Neuronal stem cell (in vitro differentiated cells): ENCODE data around the gene MALT1.

ENCODE experiments used
- DNase-seq: peaks from one replicate; pipeline ENCODE4 v3.0.0-alpha.2; 2013; ENCODE audit warnings: low spot score
- H2AFZ ChIP-seq: one replicate; pipeline ENCODE4 v1.6.1; 2013; ENCODE audit warnings: mild to moderate bottlenecking, low read length, inconsistent platforms
- H2AK5ac ChIP-seq: 2 replicates; pipeline ENCODE4 v1.6.1; 2013; ENCODE audit warnings: low read depth, mild to moderate bottlenecking, inconsistent platforms, low read length, moderate library complexity, mixed read lengths
- H2BK120ac ChIP-seq: 2 replicates; pipeline ENCODE4 v1.6.1; 2013; ENCODE audit warnings: low read depth, mild to moderate bottlenecking, inconsistent platforms, low read length, moderate library complexity, mixed read lengths
- H2BK12ac ChIP-seq: one replicate; pipeline ENCODE4 v1.6.1; 2013; ENCODE audit warnings: low read length, inconsistent platforms
- H2BK15ac ChIP-seq: 2 replicates; pipeline ENCODE4 v1.6.1; 2013; ENCODE audit warnings: mild to moderate bottlenecking, low read length, inconsistent platforms, mixed read lengths
- H2BK5ac ChIP-seq: one replicate; pipeline ENCODE4 v1.6.1; 2013; ENCODE audit warnings: inconsistent platforms, mild to moderate bottlenecking, low read length, moderate library complexity
- H3K14ac ChIP-seq: one replicate; pipeline ENCODE4 v1.6.1; 2013; ENCODE audit warnings: low read length, inconsistent platforms
- H3K18ac ChIP-seq: 2 replicates; pipeline ENCODE4 v1.6.1; 2013; ENCODE audit warnings: low read length, inconsistent platforms
- H3K23ac ChIP-seq: 2 replicates; pipeline ENCODE4 v1.6.1; 2013; ENCODE audit warnings: low read depth, mild to moderate bottlenecking, mixed read lengths, low read length, inconsistent platforms; ENCODE audit not compliant: poor library complexity
- H3K27ac ChIP-seq: replicated peaks from 3 replicates; pipeline ENCODE4 v1.5.1; 2013; ENCODE audit warnings: low read length, inconsistent platforms
- H3K27me3 ChIP-seq, 3 experiments: 2 replicates each; pipeline ENCODE4 v1.6.1; 2013; ENCODE audit warnings: low read length in 3 of 3, mild to moderate bottlenecking in 2 of 3, inconsistent platforms in 1 of 3, low read depth in 1 of 3, mixed read lengths in 1 of 3, moderate library complexity in 1 of 3; ENCODE audit not compliant: control insufficient read depth in 3 of 3, insufficient read depth in 3 of 3
- H3K36me3 ChIP-seq, 2 donors: replicated peaks in 1 of 2; 2 replicates each; pipeline ENCODE4 v1.6.1; 2013; ENCODE audit warnings: low read length in 2 of 2; ENCODE audit not compliant: control insufficient read depth in 2 of 2, insufficient read depth in 2 of 2
- H3K4ac ChIP-seq: 2 replicates; pipeline ENCODE4 v1.6.1; 2013; ENCODE audit warnings: inconsistent platforms, mild to moderate bottlenecking, low read length, moderate library complexity
- H3K4me1 ChIP-seq, 2 donors: 1 replicate in 1 of 2; 2 replicates in 1 of 2; pipeline ENCODE4 v1.6.1; 2013; ENCODE audit warnings: low read length in 2 of 2, low read depth in 1 of 2; ENCODE audit not compliant: control insufficient read depth in 2 of 2, insufficient read depth in 1 of 2
- H3K4me2 ChIP-seq: one replicate; pipeline ENCODE4 v1.6.1; 2013; ENCODE audit warnings: mild to moderate bottlenecking, low read length, inconsistent platforms; ENCODE audit not compliant: insufficient read depth, poor library complexity, severe bottlenecking
- H3K4me3 ChIP-seq, 2 donors: 2 replicates each; pipeline ENCODE4 v1.5.1; 2013; ENCODE audit warnings: low read length in 2 of 2, mild to moderate bottlenecking in 2 of 2, inconsistent platforms in 1 of 2, moderate library complexity in 1 of 2
- H3K79me1 ChIP-seq: one replicate; pipeline ENCODE4 v1.6.1; 2013; ENCODE audit warnings: low read depth, mild to moderate bottlenecking, inconsistent platforms, low read length, moderate library complexity
- H3K9ac ChIP-seq: one replicate; pipeline ENCODE4 v1.6.1; 2013; ENCODE audit warnings: mild to moderate bottlenecking, low read depth, low read length, inconsistent platforms; ENCODE audit not compliant: poor library complexity
- H3K9me3 ChIP-seq, 2 donors: replicated peaks in 1 of 2; 2 replicates each; pipeline versions ENCODE3 to v1.6.1; 2013; ENCODE audit warnings: low read length in 2 of 2, mild to moderate bottlenecking in 2 of 2, inconsistent platforms in 1 of 2, low read depth in 1 of 2, mixed read lengths in 1 of 2, moderate library complexity in 1 of 2; ENCODE audit not compliant: control insufficient read depth in 2 of 2, insufficient read depth in 1 of 2
- H4K8ac ChIP-seq: one replicate; pipeline ENCODE4 v1.6.1; 2013; ENCODE audit warnings: low read depth, mild to moderate bottlenecking, inconsistent platforms, low read length, moderate library complexity
- H4K91ac ChIP-seq: one replicate; pipeline ENCODE4 v1.6.1; 2013; ENCODE audit warnings: low read length, low read depth, mild to moderate bottlenecking, inconsistent platforms; ENCODE audit not compliant: poor library complexity
- WGBS, 2 donors: extraction: QIAGEN DNeasy Blood & Tissue Kit; methylation state at CpG; one replicate each; pipeline ENCODE4 v1.1.7; 2013; ENCODE audit warnings: missing lambda C conversion rate in 2 of 2, mixed read lengths in 1 of 2; ENCODE audit not compliant: insufficient read length in 2 of 2, insufficient replicate concordance in 1 of 2; ENCODE audit errors: extremely low coverage in 2 of 2; 5-methylcytosine and 5-hydroxymethylcytosine counted together

The MALT1 gene

GRCh38 chr18:58728719-58729118 is 57.5 kb downstream of the MALT1 start:
- Histone ChIP-seq H2BK12ac (no peak overlapping the region), H2BK120ac (no peak overlapping the region)
- no peak for DNase-seq

GRCh38 chr18:58730618-58731017 is 59.4 kb downstream of the MALT1 start:
- H3K23ac ChIP-seq = no peak overlapping the region
- H3K14ac ChIP-seq = no peak overlapping the region
- no peak overlapping the region for H3K27ac ChIP-seq
- no peaks in the 10 kb centered on the region for H3K79me1 ChIP-seq
- no peaks in the 10 kb centered on the region for H3K4me1 ChIP-seq
- H2BK15ac ChIP-seq = no peak overlapping the region
- WGBS, 2 donors = no CpG with 5 or more reads among the region's 2 CpGs
- H2BK120ac ChIP-seq = no peak overlapping the region
- H3K36me3 ChIP-seq = peaks cover 1 to 67% of the 10 kb centered on the region in 2 donors
- DNase-seq = no peak
- no peaks in the 10 kb centered on the region for H3K9me3 ChIP-seq
- no peak overlapping the region for H2AFZ ChIP-seq
- no peak overlapping the region for H3K4me2 ChIP-seq
- no peak overlapping the region for H4K91ac ChIP-seq
- no peak overlapping the region for H2AK5ac ChIP-seq
- no peak overlapping the region for H3K4ac ChIP-seq
- no peak overlapping the region for H3K4me3 ChIP-seq
- H3K18ac ChIP-seq = no peak overlapping the region
- no peak overlapping the region for H2BK5ac ChIP-seq
- H4K8ac ChIP-seq = no peak overlapping the region
- no peak overlapping the region for H2BK12ac ChIP-seq
- H3K9ac ChIP-seq = no peak overlapping the region
- H3K27me3 ChIP-seq = no peaks in the 10 kb centered on the region

More at GRCh38 chr18:58728719-58729118, 57.5 kb downstream of the MALT1 start:
- H2AK5ac ChIP-seq = no peak overlapping the region
- no peak overlapping the region for H3K9ac ChIP-seq
- no peak overlapping the region for H4K91ac ChIP-seq
- H2AFZ ChIP-seq = no peak overlapping the region
- H4K8ac ChIP-seq = no peak overlapping the region
- peaks cover 1 to 59% of the 10 kb centered on the region in 2 donors for H3K36me3 ChIP-seq
- no peaks in the 10 kb centered on the region for H3K9me3 ChIP-seq
- H3K23ac ChIP-seq = no peak overlapping the region
- H3K14ac ChIP-seq = no peak overlapping the region
- no peaks in the 10 kb centered on the region for H3K27me3 ChIP-seq
- H3K4me3 ChIP-seq = no peak overlapping the region
- H2BK15ac ChIP-seq = no peak overlapping the region
- H3K4me1 ChIP-seq = no peaks in the 10 kb centered on the region
- H3K4me2 ChIP-seq = no peak overlapping the region
- no CpG with 5 or more reads among the region's 3 CpGs for WGBS, 2 donors
- H2BK5ac ChIP-seq = no peak overlapping the region
- no peaks in the 10 kb centered on the region for H3K79me1 ChIP-seq
- no peak overlapping the region for H3K4ac ChIP-seq
- H3K18ac ChIP-seq = no peak overlapping the region
- H3K27ac ChIP-seq = no peak overlapping the region

GRCh38 chr18:58732471-58732870 is 61.2 kb downstream of the MALT1 start:
- Histone ChIP-seq H3K4ac (no peak overlapping the region), H3K4me3 (no peak overlapping the region), H3K18ac (no peak overlapping the region), H2BK5ac (no peak overlapping the region), H2AK5ac (no peak overlapping the region), H4K91ac (no peak overlapping the region), H3K36me3 (peaks cover 3 to 81% of the 10 kb centered on the region in 2 donors), H2BK15ac (no peak overlapping the region), H3K27ac (no peak overlapping the region), H3K14ac (no peak overlapping the region), H3K4me2 (no peak overlapping the region), H3K79me1 (no peaks in the 10 kb centered on the region), H3K9ac (no peak overlapping the region), H3K4me1 (no peaks in the 10 kb centered on the region), H2BK120ac (no peak overlapping the region), H2AFZ (no peak overlapping the region), H2BK12ac (no peak overlapping the region), H3K27me3 (no peaks in the 10 kb centered on the region), H3K9me3 (no peaks in the 10 kb centered on the region), H3K23ac (no peak overlapping the region), H4K8ac (no peak overlapping the region)
- no CpG with 5 or more reads among the region's 2 CpGs for WGBS, 2 donors
- DNase-seq = no peak

GRCh38 chr18:58733866-58734265 is 62.6 kb downstream of the MALT1 start:
- no peak overlapping the region for H3K23ac ChIP-seq
- no peak overlapping the region for H3K27ac ChIP-seq
- H3K36me3 ChIP-seq = peaks cover 2 to 87% of the 10 kb centered on the region in 2 donors
- no peak overlapping the region for H2BK15ac ChIP-seq
- no peaks in the 10 kb centered on the region for H3K4me1 ChIP-seq
- H3K18ac ChIP-seq = no peak overlapping the region
- no peak overlapping the region for H2AFZ ChIP-seq
- H4K91ac ChIP-seq = no peak overlapping the region
- no peak overlapping the region for H2BK5ac ChIP-seq
- DNase-seq = no peak
- H3K9me3 ChIP-seq = no peaks in the 10 kb centered on the region
- no peak overlapping the region for H3K9ac ChIP-seq
- H3K14ac ChIP-seq = no peak overlapping the region
- no CpG with 5 or more reads among the region's 1 CpG for WGBS, 2 donors
- no peak overlapping the region for H4K8ac ChIP-seq
- H3K4ac ChIP-seq = no peak overlapping the region
- no peaks in the 10 kb centered on the region for H3K27me3 ChIP-seq
- H3K79me1 ChIP-seq = no peaks in the 10 kb centered on the region
- H2AK5ac ChIP-seq = no peak overlapping the region
- no peak overlapping the region for H3K4me3 ChIP-seq
- no peak overlapping the region for H2BK12ac ChIP-seq
- no peak overlapping the region for H2BK120ac ChIP-seq
- H3K4me2 ChIP-seq = no peak overlapping the region
